OCI-LY7 (cell line): ENCODE measurements around the gene SLC2A10. TPM values are rescaled to one million over a fixed set of nuclear protein-coding genes. Genes with fewer than 3 reads are reported as not detected.

Experiments used
- BruUV-seq: library from RNA; stranded (reverse); fragments of 400-500 nt; replicated peaks from 2 replicates; lab custom pipeline; 2021; lab: Mats Ljungman, UMichigan
- CTCF ChIA-PET: fragments of 300-600 bp; sonication (Branson Sonifier 250); formaldehyde crosslinking; loops from one replicate; lab custom pipeline; 2022; ENCODE audit warnings: antibody characterized with exemption; ENCODE audit not compliant: unreplicated experiment; lab: Charles Lee
- POLR2A ChIA-PET: fragments of 300-600 bp; sonication (Branson Sonifier 250); formaldehyde crosslinking; loops from one replicate; lab custom pipeline; 2022; ENCODE audit warnings: antibody characterized with exemption; lab: Charles Lee
- DNase-seq: peaks from one replicate; pipeline ENCODE4 v3.0.0-alpha.2; 2015; ENCODE audit warnings: low spot score
- H2AFZ ChIP-seq: fragments of 200-600 bp; sonication (generic), shearing (Covaris generic); 2 replicates; pipeline ENCODE4 v1.6.1; 2014; ENCODE audit warnings: mild to moderate bottlenecking, antibody characterized with exemption, low read length, moderate library complexity
- H3K27ac ChIP-seq: fragments of 200-600 bp; sonication (generic); 2 replicates; pipeline ENCODE4 v1.5.1; 2014; ENCODE audit warnings: mixed run types, low read depth, mild to moderate bottlenecking, moderate library complexity, low read length, inconsistent platforms; ENCODE audit not compliant: poor library complexity, severe bottlenecking
- H3K36me3 ChIP-seq: fragments of 200-600 bp; sonication (generic); 2 replicates; pipeline ENCODE4 v1.6.1; 2014; ENCODE audit warnings: mild to moderate bottlenecking, antibody characterized with exemption, low read length, moderate library complexity, mixed read lengths; ENCODE audit not compliant: insufficient read depth
- H3K4me1 ChIP-seq: fragments of 200-600 bp; sonication (generic); 2 replicates; pipeline ENCODE4 v1.5.1; 2014; ENCODE audit warnings: mild to moderate bottlenecking, low read length; ENCODE audit not compliant: insufficient read depth, poor library complexity, severe bottlenecking
- H3K4me2 ChIP-seq: fragments of 200-600 bp; sonication (generic); 2 replicates; pipeline ENCODE4 v1.6.1; 2014; ENCODE audit warnings: mild to moderate bottlenecking, low read length
- H3K4me3 ChIP-seq: fragments of 200-600 bp; sonication (generic); 2 replicates; pipeline ENCODE4 v1.5.1; 2014; ENCODE audit warnings: mild to moderate bottlenecking, low read depth, low read length; ENCODE audit not compliant: poor library complexity, severe bottlenecking
- H3K79me2 ChIP-seq: fragments of 200-600 bp; sonication (generic); 2 replicates; pipeline ENCODE4 v1.6.1; 2016; ENCODE audit warnings: low read depth, mild to moderate bottlenecking, low read length, moderate library complexity, mixed read lengths; ENCODE audit not compliant: insufficient read depth
- H3K9me2 ChIP-seq: fragments of 200-600 bp; sonication (generic); 2 replicates; pipeline ENCODE4 v1.6.1; 2016; ENCODE audit warnings: mild to moderate bottlenecking, low read length, mixed read lengths; ENCODE audit not compliant: insufficient read depth
- H3K9me3 ChIP-seq: fragments of 200-600 bp; sonication (generic); 2 replicates; pipeline ENCODE4 v1.6.1; 2014; ENCODE audit warnings: mild to moderate bottlenecking, mixed run types, low read length, mixed read lengths
- H4K20me1 ChIP-seq: fragments of 200-600 bp; sonication (generic); 2 replicates; pipeline ENCODE4 v1.6.1; 2014; ENCODE audit warnings: mild to moderate bottlenecking, antibody characterized with exemption, low read length, moderate library complexity, mixed read lengths; ENCODE audit not compliant: insufficient read depth
- CTCF ChIP-seq: fragments of 200-600 bp; sonication (generic); conservative IDR thresholded peaks from 2 replicates; pipeline ENCODE4 v1.5.1; 2014; ENCODE audit warnings: mild to moderate bottlenecking, antibody characterized with exemption, low read length, moderate library complexity, mixed read lengths
- EZH2phosphoT487 ChIP-seq: fragments of 200-600 bp; sonication (generic); IDR thresholded peaks from 2 replicates; pipeline ENCODE4 v1.6.1; 2018; ENCODE audit warnings: low read depth, borderline replicate concordance, mild to moderate bottlenecking, mixed run types, antibody characterized with exemption, low read length, moderate library complexity, mixed read lengths
- intact Hi-C: fragments of 100-400 bp; cut with micrococcal nuclease; formaldehyde crosslinking; loops from one replicate; pipeline ENCODE4 v1.10.0; 2022; ENCODE audit not compliant: unreplicated experiment
- total RNA-seq, 2 experiments: library from RNA; depleted of rRNA in 1 of 2; stranded (reverse); fragments of >200 nt in 1 of 2; shearing (Covaris generic) in 1 of 2; gene quantifications; 2 replicates each; pipeline ENCODE4 v1.2.3, GENCODE V29; 2014 to 2022

SLC2A10 gene
- total RNA-seq, 2 experiments from 2014 or later, result not detected

- TF ChIP-seq EZH2phosphoT487, result no peak
- TF ChIP-seq CTCF, result no peak
Observed at GRCh38 chr20:46739431-46740213, 30.2 kb downstream of the SLC2A10 start.

GRCh38 chr20:46740214-46740609 lies 30.8 kb downstream of the SLC2A10 start:
- ChIA-PET CTCF (no interaction called here), POLR2A (no interaction called here)
- Histone ChIP-seq H3K9me2 (no peaks in the 10 kb centered on the region), H4K20me1 (no peaks in the 10 kb centered on the region), H3K9me3 (0 out of 2 replicates have a peak, but pooled peaks cover 9% of the 10 kb centered on the region), H3K27ac (no peak overlapping the region), H3K36me3 (no peaks in the 10 kb centered on the region), H3K79me2 (no peaks in the 10 kb centered on the region), H3K4me1 (no peaks in the 10 kb centered on the region), H2AFZ (0 out of 2 replicates have a peak overlapping the region, but pooled peaks have one; percentile 20), H3K4me2 (no peak overlapping the region), H3K4me3 (no peak overlapping the region)
- intact Hi-C loops, result no loop called here
- DNase-seq, result no peak
- BruUV-seq, result no TSS peak
- no peak for TF ChIP-seq CTCF

More at GRCh38 chr20:46739431-46740213, 30.2 kb downstream of the SLC2A10 start:
- DNase-seq, result no peak
- no TSS peak for BruUV-seq
- no peaks in the 10 kb centered on the region for H3K4me1 ChIP-seq
- no peaks in the 10 kb centered on the region for H3K36me3 ChIP-seq
- H4K20me1 ChIP-seq, result no peaks in the 10 kb centered on the region
- no peaks in the 10 kb centered on the region for H3K79me2 ChIP-seq
- 0 out of 2 replicates have a peak, but pooled peaks cover 9% of the 10 kb centered on the region for H3K9me3 ChIP-seq
- no peak overlapping the region for H3K4me2 ChIP-seq
- 0 out of 2 replicates have a peak overlapping the region, but pooled peaks have one; percentile 20 for H2AFZ ChIP-seq
- H3K4me3 ChIP-seq, result no peak overlapping the region
- CTCF ChIA-PET, result no interaction called here
- no peak overlapping the region for H3K27ac ChIP-seq
- intact Hi-C loops, result no loop called here
- no peaks in the 10 kb centered on the region for H3K9me2 ChIP-seq
- POLR2A ChIA-PET, result no interaction called here
